ENCODE data around the gene MYBPC3. TPM values are rescaled to one million over a fixed set of nuclear protein-coding genes. Genes with fewer than 3 reads are reported as not detected.
A peak's percentile ranks its signal among the peaks of the same experiment; 100 is the strongest.
"Not testable (repeated sequence)": the region's sequence is repeated elsewhere in the genome, so short reads cannot be mapped to it uniquely, and the experiment has no call there.

The MYBPC3 gene
- total RNA-seq, 2 donors from 2014 or later = not detected

DNA sequence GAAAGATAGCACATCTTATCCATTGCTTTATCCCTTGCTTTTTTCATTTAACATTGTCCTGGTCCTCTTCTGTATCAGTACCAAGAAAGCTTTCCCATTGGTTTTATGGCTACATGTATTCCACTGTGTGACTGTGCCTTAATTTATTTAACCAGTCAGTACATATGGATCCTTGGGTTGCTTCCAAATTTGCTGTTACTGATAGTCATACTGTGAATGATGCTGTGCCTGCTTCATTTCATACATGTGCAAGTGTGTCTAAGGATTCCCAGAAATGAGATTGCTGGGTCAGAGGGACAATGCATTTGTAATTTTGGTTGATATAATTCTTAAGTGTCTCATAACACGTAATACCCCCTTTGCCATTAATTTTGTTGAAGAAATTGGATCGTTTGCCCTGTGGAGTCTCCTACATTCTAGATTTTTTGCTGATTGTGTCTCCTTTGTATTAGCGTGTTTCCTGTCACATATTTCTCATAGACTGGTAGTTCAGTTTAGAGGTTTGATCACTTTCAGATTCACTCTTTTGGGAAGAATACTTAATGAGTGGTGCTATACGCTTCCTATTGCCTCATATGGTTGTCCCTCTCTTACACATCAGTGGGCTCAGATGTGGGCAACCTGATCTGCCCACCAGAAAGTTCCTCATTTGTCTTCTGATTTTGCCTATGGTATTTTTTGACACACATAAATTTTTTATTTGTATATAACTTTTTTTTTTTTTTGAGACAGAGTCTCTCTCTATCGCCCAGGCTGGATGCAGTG lies 35.3 kb downstream of the MYBPC3 start:
- Histone ChIP-seq H3K27ac (no peak overlapping the region), H3K4me1 (ENCODE audit: control insufficient read depth in 1 of 2, low read depth in 2 of 2) (no peaks in the 10 kb centered on the region), H3K27me3 (replicated peaks; ENCODE audit: insufficient read depth) (no peaks in the 10 kb centered on the region), H3K9me3 (no peaks in the 10 kb centered on the region), H3K4me3 (no peak overlapping the region), H3K36me3 (peaks cover 27% of the 10 kb centered on the region)
- TF ChIP-seq, protein P1, sequence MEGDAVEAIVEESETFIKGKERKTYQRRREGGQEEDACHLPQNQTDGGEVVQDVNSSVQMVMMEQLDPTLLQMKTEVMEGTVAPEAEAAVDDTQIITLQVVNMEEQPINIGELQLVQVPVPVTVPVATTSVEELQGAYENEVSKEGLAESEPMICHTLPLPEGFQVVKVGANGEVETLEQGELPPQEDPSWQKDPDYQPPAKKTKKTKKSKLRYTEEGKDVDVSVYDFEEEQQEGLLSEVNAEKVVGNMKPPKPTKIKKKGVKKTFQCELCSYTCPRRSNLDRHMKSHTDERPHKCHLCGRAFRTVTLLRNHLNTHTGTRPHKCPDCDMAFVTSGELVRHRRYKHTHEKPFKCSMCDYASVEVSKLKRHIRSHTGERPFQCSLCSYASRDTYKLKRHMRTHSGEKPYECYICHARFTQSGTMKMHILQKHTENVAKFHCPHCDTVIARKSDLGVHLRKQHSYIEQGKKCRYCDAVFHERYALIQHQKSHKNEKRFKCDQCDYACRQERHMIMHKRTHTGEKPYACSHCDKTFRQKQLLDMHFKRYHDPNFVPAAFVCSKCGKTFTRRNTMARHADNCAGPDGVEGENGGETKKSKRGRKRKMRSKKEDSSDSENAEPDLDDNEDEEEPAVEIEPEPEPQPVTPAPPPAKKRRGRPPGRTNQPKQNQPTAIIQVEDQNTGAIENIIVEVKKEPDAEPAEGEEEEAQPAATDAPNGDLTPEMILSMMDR (IDR thresholded peaks at IDR 0.05) = no peak
- DNase-seq (ENCODE audit: low spot score) (no peak), ATAC-seq (ENCODE audit: insufficient number of reproducible peaks, low FRiP score, low read depth) (no peak)

DNA sequence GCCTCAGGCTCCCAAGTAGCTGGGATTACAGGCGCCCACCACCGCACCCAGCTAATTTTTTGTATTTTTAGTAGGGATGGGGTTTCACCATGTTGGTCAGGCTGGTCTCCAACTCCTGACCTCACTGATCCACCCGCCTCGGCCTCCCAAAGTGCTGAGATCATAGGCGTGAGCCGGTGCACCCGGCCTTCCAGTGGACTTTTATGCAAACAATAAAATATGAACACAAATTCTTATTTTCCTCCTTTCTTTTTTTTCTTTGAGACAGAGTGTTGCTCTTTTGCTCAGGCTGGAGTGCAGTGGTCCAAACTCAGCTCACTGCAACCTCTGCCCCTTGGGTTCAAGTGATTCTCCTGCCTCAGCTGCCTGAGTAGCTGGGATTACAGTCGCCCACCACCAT lies 36.0 kb downstream of the MYBPC3 start:
- not testable (repeated sequence) for ATAC-seq (ENCODE audit: insufficient number of reproducible peaks, low FRiP score, low read depth); DNase-seq (ENCODE audit: low spot score); H3K27me3 ChIP-seq (replicated peaks; ENCODE audit: insufficient read depth); H3K4me3 ChIP-seq; H3K9me3 ChIP-seq; H3K4me1 ChIP-seq (ENCODE audit: control insufficient read depth in 1 of 2, low read depth in 2 of 2); H3K27ac ChIP-seq
- H3K36me3 ChIP-seq = peaks cover 33% of the 10 kb centered on the region

DNA sequence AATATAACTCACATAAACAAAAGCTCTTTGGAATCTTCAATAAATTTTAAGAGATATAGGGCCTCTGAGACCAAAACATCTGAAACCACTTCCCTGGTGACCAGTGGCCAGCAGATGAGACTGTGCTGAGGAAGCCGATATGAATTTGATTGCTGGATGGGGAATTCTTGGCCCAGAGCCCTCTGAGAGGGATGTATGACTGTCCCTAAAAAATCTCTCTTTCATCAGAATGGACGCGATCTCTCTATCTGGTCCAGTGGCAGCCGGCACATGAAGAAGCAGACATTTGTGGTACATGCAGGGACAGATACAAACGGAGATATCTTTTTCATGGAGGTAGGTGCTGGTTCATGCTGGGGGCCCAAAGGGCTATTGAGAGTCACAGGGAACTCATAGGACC lies 37.5 kb downstream of the MYBPC3 start:
- no peaks in the 10 kb centered on the region for H3K27me3 ChIP-seq (replicated peaks; ENCODE audit: insufficient read depth)
- H3K4me3 ChIP-seq = no peak overlapping the region
- no peak overlapping the region for H3K27ac ChIP-seq
- TF ChIP-seq, protein P1 (IDR thresholded peaks at IDR 0.05) = no peak
- no peaks in the 10 kb centered on the region for H3K4me1 ChIP-seq (ENCODE audit: control insufficient read depth in 1 of 2, low read depth in 2 of 2)
- H3K36me3 ChIP-seq = peaks cover 48% of the 10 kb centered on the region
- no peaks in the 10 kb centered on the region for H3K9me3 ChIP-seq
- no peak for ATAC-seq (ENCODE audit: insufficient number of reproducible peaks, low FRiP score, low read depth)
- DNase-seq (ENCODE audit: low spot score) = no peak

- TF ChIP-seq, protein P1 (IDR thresholded peaks at IDR 0.05) = no peak
- Histone ChIP-seq H3K4me3 (no peak overlapping the region), H3K9me3 (no peaks in the 10 kb centered on the region), H3K27me3 (replicated peaks; ENCODE audit: insufficient read depth) (no peaks in the 10 kb centered on the region), H3K4me1 (ENCODE audit: control insufficient read depth in 1 of 2, low read depth in 2 of 2) (peaks cover 11 to 24% of the 10 kb centered on the region in 2 donors), H3K36me3 (peaks cover 54% of the 10 kb centered on the region), H3K27ac (no peak overlapping the region)
- ATAC-seq (ENCODE audit: insufficient number of reproducible peaks, low FRiP score, low read depth) (no peak), DNase-seq (ENCODE audit: low spot score) (no peak)
These were observed 44.3 kb downstream of the MYBPC3 start for GRCh38 chr11:47308050-47308823.

DNA sequence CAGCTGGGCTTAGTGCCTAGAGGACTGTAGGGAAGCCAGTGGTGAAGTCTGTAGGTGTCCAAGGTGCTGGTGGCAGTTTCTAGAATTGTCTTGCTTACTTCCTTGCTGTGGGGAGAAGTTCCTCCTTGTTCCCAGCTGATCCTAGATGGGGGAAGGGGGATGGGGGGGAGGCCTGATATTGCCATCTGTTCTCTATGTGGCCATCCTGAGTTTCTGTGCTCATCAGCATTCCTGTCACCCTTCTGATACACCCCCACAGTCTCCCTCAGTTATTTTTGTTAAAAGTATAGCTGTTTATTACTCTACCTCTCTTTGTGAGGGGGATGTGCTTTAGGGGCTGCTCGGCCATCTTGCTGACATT lies 46.0 kb downstream of the MYBPC3 start:
- H3K27ac ChIP-seq = peak overlapping the region; percentile 60 to 83
- H3K27me3 ChIP-seq (replicated peaks; ENCODE audit: insufficient read depth) = no peaks in the 10 kb centered on the region
- peaks cover 11 to 24% of the 10 kb centered on the region in 2 donors for H3K4me1 ChIP-seq (ENCODE audit: control insufficient read depth in 1 of 2, low read depth in 2 of 2)
- DNase-seq (ENCODE audit: low spot score) (no peak), ATAC-seq (ENCODE audit: insufficient number of reproducible peaks, low FRiP score, low read depth) (no peak)
- TF ChIP-seq, protein P1 (IDR thresholded peaks at IDR 0.05) = no peak
- H3K9me3 ChIP-seq = no peaks in the 10 kb centered on the region
- peaks cover 53% of the 10 kb centered on the region for H3K36me3 ChIP-seq
- H3K4me3 ChIP-seq = no peak overlapping the region
